Ovary (tissue), 9 donors: ENCODE results near the gene DNAH8. TPM values are rescaled to one million over a fixed set of nuclear protein-coding genes. Genes with fewer than 3 reads are reported as not detected.

ENCODE experiments used
- DNase-seq, 5 donors: peaks; one replicate each; pipeline ENCODE4 v3.0.0-alpha.2; 2019 to 2020
- H3K27ac ChIP-seq, 2 donors: fragments of 200-600 bp; one replicate each; pipeline versions ENCODE4 v1.5.1 to v1.8.0; 2019 to 2022
- H3K27me3 ChIP-seq: fragments of 200-600 bp; one replicate; pipeline ENCODE4 v1.8.0; 2022
- H3K36me3 ChIP-seq: fragments of 200-600 bp; sonication (generic); one replicate; pipeline ENCODE4 v1.5.1; 2019
- H3K4me1 ChIP-seq: one replicate; pipeline ENCODE4 v1.8.1; 2013; ENCODE audit warnings: mild to moderate bottlenecking, moderate library complexity; ENCODE audit not compliant: insufficient read depth
- H3K4me3 ChIP-seq: fragments of 200-600 bp; sonication (generic); one replicate; pipeline ENCODE4 v1.5.1; 2017
- H3K9me3 ChIP-seq, 2 donors: fragments of 200-600 bp in 1 of 2; sonication (generic) in 1 of 2; one replicate each; pipeline versions ENCODE4 v1.5.1 to v1.8.1; 2013 to 2019; ENCODE audit warnings: mild to moderate bottlenecking in 1 of 2, moderate library complexity in 1 of 2
- EP300 ChIP-seq: sonication (generic); formaldehyde crosslinking; IDR thresholded peaks from one replicate; pipeline ENCODE4 v1.6.1; 2017; ENCODE audit warnings: antibody characterized with exemption
- POLR2A ChIP-seq: fragments of 450-650 bp; IDR thresholded peaks from one replicate; pipeline ENCODE4 v1.6.1; 2017; ENCODE audit warnings: antibody characterized with exemption, mild to moderate bottlenecking, moderate library complexity
- WGBS, 3 donors: extraction: QIAGEN DNeasy Blood & Tissue Kit in 1 of 3; methylation state at CpG; one replicate each; pipeline versions ENCODE4 v1.1.5 to v1.1.7; 2013 to 2017; 5-methylcytosine and 5-hydroxymethylcytosine counted together
- intact Hi-C, 4 donors: fragments of 100-400 bp; cut with DNase I; formaldehyde crosslinking; loops; one replicate each; pipeline versions ENCODE4 v1.11.0 to v1.15.1; 2022 to 2023
- polyA plus RNA-seq, 2 donors: library from polyadenylated mRNA; stranded (reverse); fragments of 200-250 nt in 1 of 2; fragments of 350-450 nt in 1 of 2; fragmentation: Illumina TruSeq in 1 of 2; extraction: RNeasy Lipid Tissue Mini Kit (QIAGEN cat#74804) in 1 of 2; gene quantifications; one replicate each; pipeline ENCODE4 v1.2.3, GENCODE V29; 2013 to 2014
- total RNA-seq, 7 donors: library from RNA; depleted of rRNA in 2 of 7; stranded (reverse); fragments of >200 nt in 2 of 7; fragmentation: NEBNext Ultra II Directional in 3 of 7; extraction: Animal tissue kit (Norgen Biotek cat#: 25700) in 3 of 7; gene quantifications; one replicate each; pipeline versions ENCODE4 v1.1.0 to v1.2.4, GENCODE V29; 2016 to 2023
- TF ChIP-seq, protein P1 (sequence below), 3 donors: fragments of 450-650 bp in 2 of 3; fragments of 200-600 bp in 1 of 3; IDR thresholded peaks; one replicate each; pipeline versions ENCODE4 v1.5.1 to v1.8.0; 2016 to 2022; ENCODE audit warnings: antibody characterized with exemption in 3 of 3, mild to moderate bottlenecking in 1 of 3
- donor health status: DM: no; HTN: no; CAD: no; lungs with moderate emphysema.
- donor health status: DM: no; HTN: no; CAD: no.
- donor health status: Bipolar disorder and iron deficiency.
- donor health status: DM: yes; HTN: yes; CAD: no.
- donor health status: DM: no; HTN: no; CAD: no.
- donor health status: DM: yes; HTN: yes; CAD: no.

Gene DNAH8
- total and polyA plus RNA-seq, 9 donors, result under 0.01 to 0.08 (median 0.01) TPM; not detected in 4

DNA sequence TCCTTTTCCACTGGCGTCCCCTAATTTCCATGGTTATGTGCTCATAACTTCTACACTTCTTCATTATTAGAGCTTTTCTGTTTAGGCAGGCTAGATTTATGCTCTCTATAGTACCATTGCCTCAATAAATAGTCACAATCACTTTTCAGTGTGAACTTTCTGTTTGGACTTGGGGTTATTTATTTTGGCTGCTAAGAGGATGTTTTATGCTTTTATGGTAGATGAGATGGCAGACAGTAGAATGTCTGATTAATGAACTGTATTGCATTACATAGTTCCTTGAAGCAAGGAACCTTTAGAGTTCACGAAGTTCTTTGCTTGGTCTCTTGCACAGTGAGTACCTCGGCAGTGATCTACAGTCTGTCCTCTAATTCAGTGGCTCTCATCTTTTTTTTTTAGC, 6.9 kb downstream of the DNAH8 start:
- Histone ChIP-seq H3K9me3 (no peaks in the 10 kb centered on the region), H3K27me3 (no peaks in the 10 kb centered on the region), H3K4me1 (no peaks in the 10 kb centered on the region), H3K36me3 (no peaks in the 10 kb centered on the region), H3K4me3 (no peak overlapping the region), H3K27ac (no peak overlapping the region)
- intact Hi-C loops, result no loop called here
- TF ChIP-seq, protein P1, sequence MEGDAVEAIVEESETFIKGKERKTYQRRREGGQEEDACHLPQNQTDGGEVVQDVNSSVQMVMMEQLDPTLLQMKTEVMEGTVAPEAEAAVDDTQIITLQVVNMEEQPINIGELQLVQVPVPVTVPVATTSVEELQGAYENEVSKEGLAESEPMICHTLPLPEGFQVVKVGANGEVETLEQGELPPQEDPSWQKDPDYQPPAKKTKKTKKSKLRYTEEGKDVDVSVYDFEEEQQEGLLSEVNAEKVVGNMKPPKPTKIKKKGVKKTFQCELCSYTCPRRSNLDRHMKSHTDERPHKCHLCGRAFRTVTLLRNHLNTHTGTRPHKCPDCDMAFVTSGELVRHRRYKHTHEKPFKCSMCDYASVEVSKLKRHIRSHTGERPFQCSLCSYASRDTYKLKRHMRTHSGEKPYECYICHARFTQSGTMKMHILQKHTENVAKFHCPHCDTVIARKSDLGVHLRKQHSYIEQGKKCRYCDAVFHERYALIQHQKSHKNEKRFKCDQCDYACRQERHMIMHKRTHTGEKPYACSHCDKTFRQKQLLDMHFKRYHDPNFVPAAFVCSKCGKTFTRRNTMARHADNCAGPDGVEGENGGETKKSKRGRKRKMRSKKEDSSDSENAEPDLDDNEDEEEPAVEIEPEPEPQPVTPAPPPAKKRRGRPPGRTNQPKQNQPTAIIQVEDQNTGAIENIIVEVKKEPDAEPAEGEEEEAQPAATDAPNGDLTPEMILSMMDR (IDR thresholded peaks at IDR 0.05), result no peak
- no peak for TF ChIP-seq EP300
- TF ChIP-seq POLR2A, result no peak
- WGBS, 3 donors, result 68 to 83% (median 75%) methylated on average over 3 of the region's 3 CpGs
- DNase-seq, result no peak

DNA sequence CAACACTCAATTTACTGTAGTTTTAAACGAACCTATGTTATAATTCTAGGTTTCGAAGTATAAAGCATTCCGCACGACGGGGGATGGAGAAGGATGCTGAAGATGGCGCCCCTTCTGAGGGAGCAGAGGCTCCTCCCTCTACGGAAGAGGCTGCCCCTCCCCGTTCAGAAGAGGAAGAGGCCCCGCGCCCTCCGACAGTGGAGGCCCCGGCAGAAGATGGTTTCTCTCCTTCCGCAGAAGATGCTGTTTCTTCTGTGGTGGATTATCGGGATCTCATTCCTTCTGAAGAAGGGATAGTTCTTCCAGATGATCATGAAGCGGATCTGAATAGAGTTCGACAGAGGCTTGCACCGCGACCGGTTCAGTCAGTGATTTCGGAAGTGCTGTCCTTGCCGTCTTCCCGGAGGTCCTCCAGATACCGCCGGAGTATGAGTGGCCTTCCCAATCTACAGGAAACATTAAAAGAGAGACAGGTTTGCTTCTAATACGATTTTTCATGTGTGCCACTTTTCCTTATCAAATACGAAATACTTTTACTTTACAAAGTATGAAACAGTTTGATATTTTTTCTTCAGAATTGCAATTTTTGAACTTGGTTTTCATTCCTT, 7.7 kb downstream of the DNAH8 start:
- no peak overlapping the region for H3K4me3 ChIP-seq
- no peaks in the 10 kb centered on the region for H3K9me3 ChIP-seq
- no peaks in the 10 kb centered on the region for H3K4me1 ChIP-seq
- no peaks in the 10 kb centered on the region for H3K36me3 ChIP-seq
- no peak for DNase-seq
- WGBS, 3 donors, result 90 to 91% (median 91%) methylated on average over 26 of the region's 26 CpGs
- no peaks in the 10 kb centered on the region for H3K27me3 ChIP-seq
- H3K27ac ChIP-seq, result no peak overlapping the region
- intact Hi-C loops, result no loop called here
- TF ChIP-seq POLR2A, result no peak
- no peak for TF ChIP-seq EP300
- TF ChIP-seq, protein P1 (IDR thresholded peaks at IDR 0.05), result no peak

DNA sequence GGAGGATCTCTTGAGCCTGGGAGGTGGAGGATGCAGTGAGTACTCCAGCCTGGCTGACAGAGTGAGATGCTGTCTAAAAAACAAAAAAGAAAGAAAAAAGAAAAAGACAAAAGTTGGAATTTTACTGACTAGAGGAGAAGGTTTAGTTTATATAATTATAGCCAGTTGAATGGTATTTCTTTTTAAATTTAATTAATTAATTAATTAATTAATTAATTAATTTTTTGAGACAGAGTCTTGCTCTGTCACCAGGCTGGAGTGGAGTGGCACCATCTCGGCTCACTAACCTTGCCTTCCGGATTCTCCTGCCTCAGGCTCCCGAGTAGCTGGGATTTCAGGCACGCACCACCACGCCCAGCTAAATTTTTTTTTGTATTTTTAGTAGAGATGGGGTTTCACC, 8.7 kb downstream of the DNAH8 start:
- TF ChIP-seq, protein P1 (IDR thresholded peaks at IDR 0.05), result no peak
- TF ChIP-seq EP300 (no peak), POLR2A (no peak)
- intact Hi-C loops, result no loop called here

GRCh38 chr6:38724343-38724742, 9.2 kb downstream of the DNAH8 start:
- Histone ChIP-seq H3K9me3 (no peaks in the 10 kb centered on the region), H3K36me3 (no peaks in the 10 kb centered on the region)
- 65 to 75% (median 68%) methylated on average over 5 of the region's 5 CpGs for whole genome bisulfite sequencing, 3 donors

More for the DNA sequence above, 8.7 kb downstream of the DNAH8 start:
- no peak for DNase-seq
- Histone ChIP-seq H3K36me3 (no peaks in the 10 kb centered on the region), H3K27me3 (no peaks in the 10 kb centered on the region), H3K27ac (no peak overlapping the region), H3K9me3 (no peaks in the 10 kb centered on the region), H3K4me3 (no peak overlapping the region), H3K4me1 (no peaks in the 10 kb centered on the region)
- WGBS, 3 donors, result 88 to 99% (median 94%) methylated on average over 5 of the region's 5 CpGs

More at GRCh38 chr6:38724343-38724742, 9.2 kb downstream of the DNAH8 start:
- TF ChIP-seq EP300 (no peak), POLR2A (no peak)
- TF ChIP-seq, protein P1 (IDR thresholded peaks at IDR 0.05), result no peak
- Histone ChIP-seq H3K27me3 (no peaks in the 10 kb centered on the region), H3K4me3 (no peak overlapping the region), H3K27ac (no peak overlapping the region), H3K4me1 (no peaks in the 10 kb centered on the region)
- DNase-seq, result no peak
- intact Hi-C loops, result no loop called here
